NK-92 (cell line): ENCODE measurements around the gene APBA2.

Experiments used
- DNase-seq: peaks from one replicate; lab custom pipeline; 2025; ENCODE audit not compliant: unreplicated experiment; lab: John Stamatoyannopoulos, UW

APBA2 gene

DNA sequence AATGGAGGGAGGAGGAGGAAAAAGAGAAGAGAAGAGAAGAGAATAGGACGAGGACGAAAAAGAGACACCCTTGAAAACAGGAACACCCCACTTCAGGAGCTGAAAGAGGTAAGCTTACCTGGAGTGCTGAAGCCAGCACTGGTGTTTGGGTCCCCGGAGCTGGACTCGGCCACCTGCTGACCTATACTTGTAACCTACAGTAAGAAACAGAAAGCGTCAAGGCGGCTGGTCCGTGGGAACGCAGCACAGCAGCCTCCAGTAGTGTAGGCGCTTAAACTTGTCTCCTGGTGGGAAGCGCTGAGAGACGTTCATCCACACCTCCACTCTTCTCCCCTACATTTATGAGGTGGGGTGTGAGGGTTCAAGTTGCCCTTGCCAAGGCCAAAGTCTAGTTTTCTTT lies 242.9 kb downstream of the APBA2 start:
- no peak for DNase-seq

DNA sequence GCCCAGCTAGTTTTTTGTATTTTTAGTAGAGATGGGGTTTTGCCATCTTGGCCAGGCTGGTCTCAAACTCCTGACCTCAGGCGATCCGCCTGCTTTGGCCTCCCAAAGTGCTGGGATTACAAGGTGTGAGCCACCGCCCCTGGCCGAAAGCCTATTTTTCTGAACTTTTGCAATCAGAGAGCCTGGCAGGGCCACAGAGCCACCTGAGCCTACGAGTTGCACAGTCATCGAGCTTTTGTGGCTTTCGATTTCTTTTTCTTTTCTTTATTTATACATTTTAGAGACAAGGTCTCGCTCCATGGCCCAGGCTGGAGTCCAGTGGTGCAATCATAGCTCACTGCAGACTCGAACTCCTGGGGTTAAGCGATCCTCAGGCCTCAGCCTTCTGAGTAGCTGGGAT lies 243.4 kb downstream of the APBA2 start:
- DNase-seq, result no peak

DNA sequence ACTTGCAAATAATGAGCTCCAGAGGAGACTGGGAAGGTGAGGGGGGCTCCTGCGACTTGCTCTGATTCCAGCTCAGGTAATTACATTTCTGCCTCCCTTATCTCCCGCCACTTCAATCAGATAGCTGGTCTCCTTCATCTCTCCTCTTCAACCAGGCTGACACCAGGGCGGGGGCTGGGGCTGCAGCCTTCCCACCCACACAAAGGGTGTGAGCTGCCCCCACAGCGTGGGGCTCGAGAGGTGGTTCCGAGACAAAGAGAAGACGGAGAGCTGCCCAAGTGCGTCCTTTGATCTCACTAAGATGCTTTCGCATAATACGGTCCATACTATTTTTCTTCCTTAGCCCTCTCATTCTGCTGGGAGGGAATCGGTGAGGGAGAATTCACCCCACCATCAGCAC lies 244.2 kb downstream of the APBA2 start:
- no peak for DNase-seq

- no peak for DNase-seq
These were observed 244.7 kb downstream of the APBA2 start for GRCh38 chr15:29130476-29130875.

DNA sequence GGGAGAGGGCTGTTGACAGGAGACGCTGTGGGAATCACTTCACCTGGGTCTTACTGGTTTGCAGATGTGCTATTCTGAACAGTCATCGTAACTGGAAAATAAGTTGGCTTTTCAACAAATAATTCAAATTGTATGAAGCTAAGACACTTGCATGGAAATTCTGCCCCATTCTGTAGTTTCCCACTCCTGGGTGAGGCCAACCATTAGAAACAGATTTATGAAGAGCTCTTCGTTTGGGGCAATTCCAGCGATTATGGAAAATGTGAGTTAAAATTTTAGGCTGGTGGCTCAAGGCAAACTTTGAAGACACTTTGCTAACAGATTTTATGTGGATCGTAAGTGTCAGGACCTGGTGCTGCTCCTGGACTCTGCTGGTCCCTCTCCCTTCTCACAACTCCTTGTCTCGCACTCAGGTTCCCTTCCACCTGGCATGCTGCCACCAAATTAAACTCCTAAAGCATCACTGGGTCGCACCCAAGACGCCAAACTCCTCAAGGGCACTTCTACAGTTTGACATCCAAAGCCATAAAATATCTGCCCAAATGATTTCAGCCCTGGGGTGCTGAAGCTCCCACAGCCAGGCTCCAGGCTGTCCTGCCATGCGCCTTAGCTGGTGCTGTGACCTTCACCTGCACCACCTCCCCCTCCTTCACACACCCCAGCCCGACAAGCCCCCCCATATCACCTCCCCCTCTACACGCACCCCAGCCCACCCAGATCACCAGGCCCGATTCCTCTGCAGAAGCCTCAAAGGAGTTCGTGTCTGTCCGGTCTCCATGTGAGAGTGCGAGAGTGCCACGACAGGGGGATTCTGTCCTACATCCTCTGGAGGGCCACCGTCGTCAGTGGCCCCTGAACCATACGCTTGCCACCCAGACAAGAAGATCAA lies 245.4 kb downstream of the APBA2 start:
- DNase-seq, result no peak

GRCh38 chr15:29131840-29132420 lies 246.2 kb downstream of the APBA2 start:
- DNase-seq, result no peak

- DNase-seq, result no peak
These were observed 247.0 kb downstream of the APBA2 start for GRCh38 chr15:29132735-29133181.

GRCh38 chr15:29133321-29133720 lies 247.5 kb downstream of the APBA2 start:
- no peak for DNase-seq

GRCh38 chr15:29133791-29134190 lies 248.0 kb downstream of the APBA2 start:
- DNase-seq, result no peak

GRCh38 chr15:29134239-29134638 lies 248.5 kb downstream of the APBA2 start:
- DNase-seq, result no peak

DNA sequence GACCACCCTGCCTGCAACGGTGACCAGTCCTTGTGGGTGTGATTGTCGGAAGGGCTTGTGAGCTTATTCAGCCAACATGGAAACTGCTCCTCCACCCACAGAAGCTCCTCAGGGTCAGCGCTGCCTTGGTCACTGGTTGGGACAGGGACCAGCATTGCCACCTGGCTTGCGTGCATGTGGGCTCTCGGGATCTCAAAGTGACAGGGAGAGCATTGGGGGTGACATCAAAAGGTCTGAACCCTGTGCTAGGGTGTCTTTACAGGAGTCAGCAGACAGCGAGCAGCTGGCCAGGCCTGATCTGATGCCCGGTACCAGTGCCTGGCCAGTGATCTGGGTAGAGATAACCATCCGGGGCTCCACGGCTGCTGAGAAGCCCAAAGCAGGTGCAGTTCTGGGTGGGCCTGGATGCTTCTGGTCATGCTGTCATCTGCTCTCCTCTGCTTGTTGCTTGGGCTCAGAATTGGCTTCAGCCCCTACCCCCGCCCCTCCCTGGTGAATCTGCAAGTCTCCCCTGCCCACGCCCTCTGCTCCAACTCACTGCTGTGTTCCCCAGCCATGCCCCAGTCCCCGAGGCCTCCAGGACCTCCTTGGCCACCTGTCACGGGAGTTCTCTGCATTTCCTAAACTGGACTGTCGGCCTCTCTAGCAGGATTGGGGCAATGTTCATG lies 249.0 kb downstream of the APBA2 start:
- no peak for DNase-seq

- no peak for DNase-seq
These were observed 249.5 kb downstream of the APBA2 start for GRCh38 chr15:29135309-29135657.

DNA sequence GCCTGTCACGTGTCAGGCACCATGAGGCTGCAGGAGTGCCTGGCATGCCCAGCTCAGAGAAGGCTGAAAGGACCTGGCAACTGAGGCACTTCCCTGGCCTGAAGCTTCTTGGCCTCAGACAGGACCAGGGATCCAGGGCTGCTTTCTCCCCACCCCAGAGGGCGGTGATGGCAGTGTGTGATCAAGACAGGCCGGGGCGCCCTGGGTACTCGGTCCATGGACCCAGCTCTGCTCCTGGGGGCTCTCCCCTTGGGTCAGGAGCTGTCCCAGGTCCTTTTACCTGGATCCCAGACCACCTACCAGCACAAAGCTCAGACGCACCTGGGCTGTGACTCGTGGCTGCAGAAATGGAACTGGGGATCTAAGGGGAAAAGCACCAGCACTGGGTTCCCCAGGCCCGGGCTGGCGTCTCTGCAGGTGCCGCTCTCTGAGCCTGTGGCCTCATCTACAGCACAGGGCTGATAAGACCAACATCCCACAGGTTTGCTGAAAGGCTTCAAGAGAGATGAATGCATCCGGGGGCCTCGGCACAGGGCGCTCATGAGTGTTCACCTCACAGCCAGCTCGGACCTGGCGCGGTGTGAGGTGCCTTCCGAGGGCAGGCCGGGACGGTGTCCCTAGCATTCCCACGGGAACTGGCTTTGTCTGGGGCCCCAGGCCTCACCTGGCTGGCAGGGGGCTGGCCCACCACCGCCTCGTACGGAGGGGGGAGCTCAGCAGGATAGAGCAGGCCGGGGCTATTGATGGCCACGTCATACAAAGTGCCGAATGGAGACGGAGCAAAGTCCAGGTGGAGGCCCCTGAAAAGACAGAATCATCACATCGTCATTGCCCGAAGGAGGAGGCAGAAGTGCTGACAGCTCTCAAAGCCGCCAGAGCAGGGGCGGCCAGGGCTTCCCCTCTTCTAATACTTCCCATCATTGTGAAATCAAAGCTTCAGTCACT lies 250.2 kb downstream of the APBA2 start:
- no peak for DNase-seq

DNA sequence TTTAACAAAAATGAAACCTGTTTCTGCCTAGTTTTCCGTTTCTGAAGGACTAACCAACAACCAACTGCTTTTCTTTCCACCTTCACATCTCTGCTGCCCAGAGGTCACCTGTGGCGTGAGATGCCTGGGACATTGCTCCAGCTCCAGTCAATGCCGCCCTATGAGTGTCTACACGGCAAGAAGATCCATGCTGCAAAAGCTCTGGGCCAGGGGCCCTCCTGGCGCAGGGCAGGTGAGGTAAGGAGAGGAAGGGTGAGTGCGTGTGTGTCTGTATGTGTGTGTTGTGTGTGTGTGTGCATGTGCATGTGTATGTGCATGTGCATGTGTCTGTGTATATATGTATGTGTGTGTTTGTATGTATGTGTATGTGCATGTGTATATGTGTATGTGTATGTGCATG lies 252.5 kb downstream of the APBA2 start:
- DNase-seq, result no peak

DNA sequence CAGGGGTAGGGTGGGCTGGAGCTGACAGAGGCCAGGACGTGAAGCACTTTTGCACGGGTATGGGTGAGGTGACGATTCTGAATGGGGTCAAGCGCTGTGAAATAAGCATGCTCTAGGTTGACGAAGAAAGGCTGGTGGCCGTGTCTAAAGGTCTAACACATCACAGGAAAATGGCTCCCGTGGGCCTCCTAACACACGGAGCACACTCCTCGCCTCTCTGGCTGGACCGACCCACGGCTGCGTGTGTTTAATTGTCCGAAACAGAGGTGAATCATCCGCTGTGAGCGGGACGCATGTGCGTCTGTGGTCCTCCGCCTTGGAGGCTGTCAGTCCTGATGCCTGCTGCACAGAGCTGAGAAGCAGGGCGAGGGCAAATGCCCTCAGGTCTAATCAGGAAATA lies 253.3 kb downstream of the APBA2 start:
- DNase-seq, result no peak

GRCh38 chr15:29139540-29140459 lies 254.0 kb downstream of the APBA2 start:
- no peak for DNase-seq

DNA sequence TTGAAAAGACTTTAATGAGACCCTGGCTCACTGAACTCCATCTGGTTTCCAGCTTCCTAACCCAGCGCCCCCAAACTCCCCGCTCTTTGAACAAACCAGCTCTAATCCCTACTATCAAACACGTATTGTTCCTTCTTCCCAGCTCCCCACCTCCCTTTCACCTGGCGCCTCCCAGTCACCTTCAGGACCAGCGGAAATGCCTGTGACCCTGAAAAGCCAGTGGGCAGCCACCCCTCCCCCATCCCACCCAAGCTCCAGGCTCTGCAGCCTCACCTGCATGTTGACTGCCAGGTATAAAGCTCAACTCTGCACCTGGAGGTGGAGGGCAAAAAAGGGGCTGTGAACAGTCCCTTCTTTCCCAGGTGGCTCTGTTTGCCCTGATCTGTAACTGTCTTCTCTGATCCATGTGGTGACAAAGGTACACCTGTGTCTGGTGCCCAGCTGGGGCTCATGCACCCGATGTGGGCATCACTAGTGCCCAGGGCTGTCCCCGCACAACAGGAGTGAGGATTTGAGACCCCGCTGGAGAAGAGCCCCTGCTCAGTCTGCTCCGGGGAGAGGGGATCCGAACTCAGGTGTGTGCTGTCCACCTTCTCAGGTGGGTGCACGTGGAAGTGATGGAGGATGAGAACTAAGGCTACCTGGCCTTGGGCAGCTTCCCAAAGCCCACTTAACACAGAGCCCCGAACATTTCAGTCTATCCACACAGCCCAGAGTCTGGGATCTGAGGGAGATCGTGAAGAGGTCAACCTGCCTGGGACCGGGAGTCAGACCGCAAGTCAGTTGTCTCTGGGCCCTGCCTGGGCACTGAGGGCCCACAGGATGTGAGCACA lies 254.9 kb downstream of the APBA2 start:
- DNase-seq, result no peak

GRCh38 chr15:29141308-29142128 lies 255.7 kb downstream of the APBA2 start:
- no peak for DNase-seq
